ENCODE results near the gene GBP4.

The GBP4 gene

GRCh38 chr1:89203166-89203565 is 4.4 kb upstream of the GBP4 start:
- DNase-seq (ENCODE audit: low read depth): no peak
- TF ChIP-seq CTCF (IDR thresholded peaks at IDR 0.05; ENCODE audit: low read length, missing control alignments): no peak

GRCh38 chr1:89201106-89201794 is 2.5 kb upstream of the GBP4 start:
- H3K4me3 ChIP-seq (replicated peaks; ENCODE audit: low read depth, low read length): no peak overlapping the region
- no peak for TF ChIP-seq CTCF (IDR thresholded peaks at IDR 0.05; ENCODE audit: low read length, missing control alignments)
- DNase-seq (ENCODE audit: low read depth): no peak

More at GRCh38 chr1:89203166-89203565, 4.4 kb upstream of the GBP4 start:
- no peak overlapping the region for H3K4me3 ChIP-seq (replicated peaks; ENCODE audit: low read depth, low read length)

- DNase-seq (ENCODE audit: low read depth): no peak
- no peak overlapping the region for H3K4me3 ChIP-seq (replicated peaks; ENCODE audit: low read depth, low read length)
- TF ChIP-seq CTCF (IDR thresholded peaks at IDR 0.05; ENCODE audit: low read length, missing control alignments): no peak
Observed at GRCh38 chr1:89200663-89201062, 1.9 kb upstream of the GBP4 start.

- DNase-seq (ENCODE audit: low read depth): no peak
- no peak for TF ChIP-seq CTCF (IDR thresholded peaks at IDR 0.05; ENCODE audit: low read length, missing control alignments)
Observed at GRCh38 chr1:89199525-89200031, 836 bp upstream of the GBP4 start.

GRCh38 chr1:89198081-89198480 is 661 bp downstream of the GBP4 start:
- no peak for DNase-seq (ENCODE audit: low read depth)
- TF ChIP-seq CTCF (IDR thresholded peaks at IDR 0.05; ENCODE audit: low read length, missing control alignments): no peak
- peak overlapping the region; percentile 69 for H3K4me3 ChIP-seq (replicated peaks; ENCODE audit: low read depth, low read length)

More at GRCh38 chr1:89199525-89200031, 836 bp upstream of the GBP4 start:
- H3K4me3 ChIP-seq (replicated peaks; ENCODE audit: low read depth, low read length): peak overlapping the region; percentile 69

- no peak overlapping the region for H3K4me3 ChIP-seq (replicated peaks; ENCODE audit: low read depth, low read length)
- no peak for TF ChIP-seq CTCF (IDR thresholded peaks at IDR 0.05; ENCODE audit: low read length, missing control alignments)
- DNase-seq (ENCODE audit: low read depth): no peak
Observed at GRCh38 chr1:89195476-89195875, 3.3 kb downstream of the GBP4 start.

- DNase-seq (ENCODE audit: low read depth): no peak
- TF ChIP-seq CTCF (IDR thresholded peaks at IDR 0.05; ENCODE audit: low read length, missing control alignments): no peak
- H3K4me3 ChIP-seq (replicated peaks; ENCODE audit: low read depth, low read length): no peak overlapping the region
Observed at GRCh38 chr1:89191314-89191713, 7.4 kb downstream of the GBP4 start.
